Hematopoietic multipotent progenitor cell treated with erythropoietin and hydrocortisone succinate and interleukin-3 and kit ligand, for 15 days (in vitro differentiated cells): ENCODE data around the gene PBX3.

ENCODE experiments used
- DNase-seq: peaks from one replicate; pipeline ENCODE4 v3.0.0-alpha.2; 2015; ENCODE audit warnings: low spot score

Gene PBX3

GRCh38 chr9:125998837-125999503 lies 251.8 kb downstream of the PBX3 start:
- DNase-seq = no peak

DNA sequence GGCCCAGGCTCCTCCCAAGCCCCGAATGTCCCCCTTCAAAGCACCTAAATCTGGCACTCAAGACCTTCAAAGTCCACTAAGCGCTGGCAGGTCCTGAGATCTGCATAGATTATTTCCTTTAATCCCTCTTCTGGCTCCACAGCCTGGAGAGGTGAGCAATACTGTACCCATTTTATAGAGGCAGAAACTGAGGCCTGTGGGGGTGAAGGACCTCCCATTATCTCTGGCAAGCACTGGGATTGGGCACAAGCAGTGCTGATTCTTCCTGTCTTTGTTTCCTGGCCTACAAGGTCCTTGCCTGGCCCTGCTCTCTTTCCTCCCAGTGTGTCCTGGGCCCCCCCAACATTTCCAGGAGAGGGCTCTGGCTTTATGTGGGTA lies 252.3 kb downstream of the PBX3 start:
- DNase-seq = no peak

DNA sequence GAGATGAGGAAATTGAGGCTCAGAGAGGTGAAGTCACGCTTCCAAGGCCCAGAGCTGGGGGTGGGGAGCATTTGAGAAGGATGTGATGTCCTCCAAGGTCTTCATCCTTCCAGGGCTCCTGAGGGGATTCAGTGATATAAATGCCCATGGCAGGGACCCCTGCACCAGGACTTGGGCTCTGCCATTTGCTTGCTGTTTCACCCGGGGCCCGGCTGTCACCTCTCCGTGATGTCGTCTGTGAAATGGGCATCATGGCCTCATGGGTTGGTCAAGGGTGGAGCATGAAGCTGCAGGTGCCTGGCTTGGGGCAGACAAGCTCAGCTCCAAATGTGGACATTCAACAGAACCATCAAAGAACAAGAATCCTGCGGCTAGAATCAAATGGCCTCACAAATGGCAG lies 253.1 kb downstream of the PBX3 start:
- no peak for DNase-seq

DNA sequence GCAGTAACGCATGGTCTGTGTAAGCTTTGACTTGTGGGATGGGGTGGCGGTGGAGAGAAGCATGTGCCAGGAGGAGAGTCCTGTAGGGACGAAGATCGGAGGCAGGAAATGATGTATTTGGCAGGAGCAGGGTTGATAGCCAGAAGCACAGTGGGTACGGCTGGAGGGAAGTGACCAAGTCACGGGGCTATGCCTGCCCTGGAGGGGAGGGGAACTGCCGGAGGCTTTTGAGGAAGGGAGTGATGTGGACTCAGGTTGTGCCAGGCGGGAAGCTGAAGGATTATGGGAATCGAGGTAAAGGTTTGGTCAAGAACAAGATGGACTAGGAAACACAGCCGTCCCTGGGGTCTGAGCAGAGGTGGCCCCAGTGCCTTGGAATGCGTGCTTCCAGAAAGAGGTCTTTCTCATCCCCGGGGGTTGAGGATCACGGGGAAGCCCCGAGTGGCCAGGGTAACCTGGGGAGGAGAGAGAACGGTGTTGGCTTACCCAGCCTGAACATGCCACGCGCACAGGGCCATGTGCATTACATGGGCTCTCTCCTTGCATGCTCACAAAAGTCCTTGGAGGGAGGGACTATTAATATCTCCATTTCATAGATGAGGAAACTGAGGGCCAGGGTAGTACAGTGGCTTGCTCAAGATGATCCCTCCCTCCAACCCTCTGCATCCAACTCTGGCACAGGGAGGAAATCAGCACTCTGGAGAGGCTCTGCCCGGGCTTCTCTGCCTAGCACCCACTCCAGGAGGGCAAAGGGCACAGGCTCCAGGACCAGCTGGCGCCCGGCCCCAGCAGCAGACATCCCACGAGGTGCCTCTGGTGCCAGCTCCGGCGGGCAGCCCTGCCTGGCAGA lies 253.8 kb downstream of the PBX3 start:
- no peak for DNase-seq

DNA sequence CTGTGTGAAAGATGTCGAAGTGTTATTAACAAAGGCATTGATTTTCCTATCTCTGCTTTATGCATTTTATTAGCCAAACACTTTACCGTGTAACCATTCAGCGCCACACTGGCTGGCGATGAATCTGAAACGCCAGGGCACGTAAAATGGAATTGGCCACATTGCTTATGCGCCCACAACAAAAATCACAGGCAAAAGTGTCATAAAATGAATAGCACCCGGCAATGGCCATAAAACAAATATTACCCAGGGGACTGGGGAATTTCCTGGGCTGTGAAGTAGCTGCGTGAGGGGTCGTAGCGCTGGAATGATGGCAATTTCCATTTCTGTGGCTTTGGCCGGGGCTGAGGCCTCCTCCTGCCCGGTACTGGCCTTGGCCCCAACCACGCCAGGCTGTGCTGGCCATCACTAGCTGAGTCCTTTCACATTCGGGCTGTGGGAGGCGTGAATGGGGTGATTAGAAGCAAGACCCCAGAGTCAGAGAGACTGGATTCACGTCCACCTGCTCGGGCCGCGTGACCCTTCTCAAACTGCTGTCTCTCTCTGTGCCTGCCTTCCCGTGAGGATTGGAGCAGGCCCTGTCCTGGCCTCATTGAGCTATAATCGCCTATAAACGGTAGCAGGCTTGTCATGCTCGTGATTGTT lies 254.5 kb downstream of the PBX3 start:
- DNase-seq = no peak

DNA sequence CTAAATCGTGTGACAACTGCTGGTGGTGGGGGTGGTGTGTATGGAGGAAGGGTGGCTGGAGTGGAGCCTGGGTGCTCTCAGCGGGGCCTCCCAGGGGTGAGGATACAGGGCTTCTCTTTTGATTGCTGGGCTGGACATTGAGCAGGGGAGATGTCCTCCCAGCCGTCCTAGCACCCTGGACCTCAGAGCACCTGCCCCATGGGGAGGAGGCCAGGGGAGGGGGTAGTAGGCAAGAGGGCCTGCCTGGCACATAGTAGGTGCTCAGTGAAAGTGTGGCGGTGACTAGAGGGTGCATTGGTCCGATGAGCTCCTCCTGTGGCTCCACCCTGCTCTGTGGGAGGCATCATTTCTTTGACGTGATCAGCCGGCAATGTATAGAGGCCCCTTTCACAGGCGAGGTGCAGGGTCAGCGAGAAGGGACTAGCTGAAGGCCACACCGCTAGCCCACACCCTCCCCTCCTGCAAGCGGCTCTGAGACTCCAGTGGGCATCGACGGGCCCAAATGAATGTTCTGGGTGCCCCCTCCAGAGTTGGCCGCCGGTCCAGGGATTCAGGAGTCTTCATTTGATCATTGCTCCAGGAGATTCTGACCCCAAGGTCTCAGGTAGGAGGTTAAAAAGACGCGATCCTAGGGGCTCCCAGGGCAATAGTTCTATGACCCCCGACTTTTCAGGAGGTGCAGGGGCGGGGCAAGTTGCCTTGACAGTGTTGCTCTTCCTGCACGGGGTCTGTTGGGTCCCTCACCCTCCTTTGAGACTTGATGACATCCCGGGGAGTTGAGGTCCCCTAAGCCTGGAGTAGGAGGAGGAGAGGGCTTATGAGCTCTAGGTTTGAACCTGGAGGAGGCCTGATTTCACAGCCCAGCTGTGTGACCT lies 255.5 kb downstream of the PBX3 start:
- DNase-seq = no peak

- no peak for DNase-seq
Measured at GRCh38 chr9:126009047-126009446, 261.9 kb downstream of the PBX3 start.

DNA sequence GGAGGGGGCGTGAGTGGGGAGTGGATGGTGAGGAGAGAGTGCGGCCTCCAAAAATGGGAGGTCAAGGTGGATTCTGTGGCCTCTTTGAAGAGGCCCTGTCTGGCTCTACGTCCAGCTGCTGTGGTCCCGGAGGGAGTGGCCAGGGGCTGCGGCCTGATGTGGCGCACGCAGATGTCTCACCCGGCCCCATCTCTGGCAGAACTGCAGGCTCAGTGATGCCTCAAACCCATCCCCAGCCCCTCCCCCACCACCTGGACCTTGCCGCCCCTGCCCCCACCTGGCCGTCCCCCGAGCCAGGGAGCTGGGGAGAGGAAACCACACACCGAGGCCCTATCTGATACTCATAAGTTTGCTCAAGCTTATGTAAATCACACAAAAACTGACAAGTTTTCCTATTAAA lies 267.6 kb downstream of the PBX3 start:
- no peak for DNase-seq

DNA sequence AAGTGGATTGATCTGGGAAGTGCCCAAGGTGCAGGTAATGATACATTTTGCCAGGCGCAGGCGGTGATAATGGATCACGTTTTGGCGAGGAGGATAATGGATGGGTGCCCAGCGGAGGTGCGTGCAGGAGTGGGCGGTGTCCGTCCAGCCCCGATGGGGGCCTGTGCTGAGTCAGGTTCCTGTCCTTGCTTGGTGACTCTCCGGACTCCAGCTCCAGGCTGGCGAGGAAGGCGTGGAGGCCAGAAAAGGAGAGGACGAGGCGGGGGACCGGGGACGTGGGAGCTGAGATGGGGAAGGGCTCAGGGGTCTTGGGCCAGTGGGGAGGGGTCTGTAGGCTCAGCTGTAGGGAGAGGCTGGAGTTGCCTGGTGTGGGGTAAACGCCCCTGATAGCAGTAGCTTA lies 268.3 kb downstream of the PBX3 start:
- DNase-seq = no peak

DNA sequence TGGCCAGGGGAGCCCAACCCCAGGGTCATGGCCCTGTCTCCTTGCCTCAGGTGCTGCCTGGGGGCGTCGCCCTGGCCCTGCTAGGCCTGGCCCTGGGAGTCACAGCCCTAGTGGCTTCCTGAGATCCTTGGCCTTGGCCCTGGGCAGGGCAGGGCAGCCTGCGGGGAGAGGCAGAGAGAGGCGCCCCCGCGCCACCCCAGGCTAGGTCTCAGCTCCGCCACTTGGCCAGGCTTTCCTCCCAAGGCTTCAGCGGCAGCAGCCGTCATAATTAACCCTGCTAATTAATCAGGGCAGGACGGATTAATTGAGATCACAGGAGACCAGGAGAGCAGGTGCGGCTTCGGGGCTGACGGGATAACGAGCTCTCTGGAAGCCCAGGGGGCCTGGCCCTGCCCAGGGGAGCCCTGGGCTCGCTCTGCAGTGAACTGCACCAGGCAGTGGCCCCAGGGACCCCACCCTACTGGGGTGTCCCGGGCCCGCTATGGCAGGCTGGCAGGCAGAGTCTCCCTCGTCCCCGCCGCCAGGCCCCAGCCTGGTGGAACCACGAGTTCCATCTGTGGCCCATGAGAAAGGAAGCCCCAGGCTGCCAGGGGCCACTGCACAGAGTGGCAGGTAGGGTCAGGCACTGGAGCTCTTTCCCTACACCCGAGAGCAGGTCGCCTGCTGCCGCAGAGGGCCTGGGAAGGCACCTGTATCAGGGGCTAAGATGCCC lies 269.6 kb downstream of the PBX3 start:
- no peak for DNase-seq
